GM21367 (cell line): ENCODE measurements around the gene CTNNA3.

Source experiments
- ATAC-seq: cut with Tn5 transposase; IDR thresholded peaks from one replicate; pipeline ENCODE4 v1.9.1; 2021; ENCODE audit not compliant: unreplicated experiment

CTNNA3 gene

GRCh38 chr10:65910209-65910608 is 1785.8 kb downstream of the CTNNA3 start:
- no peak for ATAC-seq

GRCh38 chr10:65907199-65907712 is 1788.7 kb downstream of the CTNNA3 start:
- ATAC-seq, result no peak

GRCh38 chr10:65903620-65904019 is 1792.4 kb downstream of the CTNNA3 start:
- no peak for ATAC-seq

- ATAC-seq, result no peak
Observed at GRCh38 chr10:65900271-65900670, 1795.7 kb downstream of the CTNNA3 start.

GRCh38 chr10:65898055-65898454 is 1797.9 kb downstream of the CTNNA3 start:
- no peak for ATAC-seq

GRCh38 chr10:65894961-65895360 is 1801.0 kb downstream of the CTNNA3 start:
- ATAC-seq, result no peak

- ATAC-seq, result no peak
Observed at GRCh38 chr10:65894379-65894778, 1801.6 kb downstream of the CTNNA3 start.

- ATAC-seq, result no peak
Observed at GRCh38 chr10:65893676-65894075, 1802.3 kb downstream of the CTNNA3 start.

GRCh38 chr10:65892284-65892683 is 1803.7 kb downstream of the CTNNA3 start:
- ATAC-seq, result no peak

GRCh38 chr10:65891073-65891981 is 1804.7 kb downstream of the CTNNA3 start:
- no peak for ATAC-seq

GRCh38 chr10:65864529-65864928 is 1831.5 kb downstream of the CTNNA3 start:
- no peak for ATAC-seq

- no peak for ATAC-seq
Observed at GRCh38 chr10:65864036-65864435, 1832.0 kb downstream of the CTNNA3 start.
